ENCODE results near the gene TRDMT1.

DNA sequence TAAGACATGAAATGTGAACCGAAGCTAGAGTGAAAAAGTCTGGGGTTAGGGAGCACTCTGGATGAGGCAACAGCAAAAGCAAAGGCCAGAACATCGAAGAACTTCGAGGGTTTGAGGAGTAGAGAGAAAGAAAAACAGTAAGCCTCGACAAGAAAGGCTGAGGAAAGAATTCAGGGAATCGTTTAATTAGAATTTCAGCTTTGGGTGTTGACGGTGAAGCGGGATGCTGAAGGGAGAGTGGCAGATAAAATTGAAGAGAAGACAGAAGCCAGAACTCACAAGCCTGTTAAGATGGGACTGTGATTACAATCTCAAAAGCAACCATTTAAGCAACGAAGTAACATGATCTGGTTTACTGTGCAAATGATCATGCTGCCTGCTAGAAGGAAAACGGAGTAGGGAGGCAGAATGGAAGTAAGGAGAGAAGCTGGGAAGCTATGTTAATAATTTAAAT, 2.1 kb downstream of the TRDMT1 start:
- TF ChIP-seq CTCF (IDR thresholded peaks at IDR 0.05 in 8 of 11, conservative IDR thresholded peaks at IDR 0.05 in 3 of 11) (no peak), POLR2A (IDR thresholded peaks at IDR 0.05) (no peak), POLR2AphosphoS5 (IDR thresholded peaks at IDR 0.05) (no peak)
